MM.1S (cell line): ENCODE results near the gene SERTAD2.

Experiments
- CTCF ChIP-seq: fragments of 300-600 bp; sonication (generic); IDR thresholded peaks from 2 replicates; pipeline ENCODE4 v1.5.1; 2016; ENCODE audit warnings: antibody characterized with exemption, low read length, mixed read lengths
- EZH2 ChIP-seq: fragments of 300-600 bp; sonication (generic); optimal IDR thresholded peaks from 2 replicates; pipeline ENCODE3; 2017; ENCODE audit warnings: low read depth, mild to moderate bottlenecking, antibody characterized with exemption, low read length, mixed read lengths

GRCh38 chr2:64675860-64676259 is 22.1 kb upstream of the SERTAD2 start:
- TF ChIP-seq CTCF (no peak), EZH2 (no peak)
